Cardiac muscle cell (in vitro differentiated cells and primary cell): ENCODE data around the gene FGF4. TPM values are rescaled to one million over a fixed set of nuclear protein-coding genes. Genes with fewer than 3 reads are reported as not detected.

Source experiments
- DNase-seq, 2 donors: peaks; one replicate each; pipeline versions ENCODE4 v3.0.0 to v3.0.0-alpha.2; 2010 to 2017; ENCODE audit warnings: low read depth in 1 of 2, low spot score in 1 of 2
- H3K27ac ChIP-seq: fragments of 200-600 bp; sonication (generic); 2 replicates; pipeline ENCODE4 v1.5.1; 2016
- H3K27me3 ChIP-seq: fragments of 200-600 bp; sonication (generic); 2 replicates; pipeline ENCODE4 v1.6.0; 2016; ENCODE audit warnings: control low read depth
- H3K36me3 ChIP-seq: fragments of 200-600 bp; sonication (generic); 2 replicates; pipeline ENCODE4 v1.5.1; 2016; ENCODE audit warnings: control low read depth
- H3K4me1 ChIP-seq: fragments of 200-600 bp; sonication (generic); 2 replicates; pipeline ENCODE4 v1.8.1; 2017; ENCODE audit warnings: low read depth, mild to moderate bottlenecking, mixed run types
- H3K4me3 ChIP-seq: fragments of 200-600 bp; sonication (generic); 2 replicates; pipeline ENCODE4 v1.5.1; 2016; ENCODE audit warnings: mild to moderate bottlenecking
- H3K9me3 ChIP-seq: fragments of 200-600 bp; sonication (generic); 2 replicates; pipeline ENCODE4 v1.5.1; 2017; ENCODE audit warnings: low read depth, mild to moderate bottlenecking, control low read depth
- polyA plus RNA-seq: library from polyadenylated mRNA; unstranded; fragments of >200 nt; fragmentation: Nextera tagmentation; extraction: Ambion mirVana; gene quantifications from 2 replicates; pipeline ENCODE4 v1.2.1, GENCODE V29; 2016
- total RNA-seq: library from RNA; depleted of rRNA; stranded (reverse); fragments of >200 nt; gene quantifications from 2 replicates; pipeline ENCODE4 v1.2.3, GENCODE V29; 2016
- TF ChIP-seq, protein P1 (sequence below): IDR thresholded peaks from 2 replicates; pipeline ENCODE4 v1.5.1; 2012; ENCODE audit warnings: low read depth, mild to moderate bottlenecking, low read length

The FGF4 gene
- total and polyA plus RNA-seq, 2 experiments from 2014 or later, result not detected

DNA sequence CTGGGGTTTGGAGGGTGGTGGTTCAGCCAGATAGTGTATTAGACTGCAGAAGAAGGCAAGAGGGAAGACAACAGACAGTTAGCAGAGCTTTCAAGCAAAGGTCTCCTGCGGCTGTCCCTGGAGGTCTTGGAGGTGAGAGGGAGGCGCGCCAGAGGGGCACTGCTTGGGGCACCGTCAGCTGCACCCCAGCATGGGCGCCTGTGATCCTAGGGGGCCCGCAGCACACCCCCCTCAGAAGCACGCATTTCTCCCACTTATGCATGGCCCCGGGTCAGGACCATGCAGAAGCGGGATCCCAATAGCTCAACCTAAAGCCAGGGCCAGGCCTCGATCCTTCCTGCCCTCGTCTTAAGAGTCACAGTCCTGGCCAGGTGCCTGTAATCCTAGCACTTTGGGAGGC, 26.5 kb downstream of the FGF4 start:
- no peak for DNase-seq
- TF ChIP-seq, protein P1, sequence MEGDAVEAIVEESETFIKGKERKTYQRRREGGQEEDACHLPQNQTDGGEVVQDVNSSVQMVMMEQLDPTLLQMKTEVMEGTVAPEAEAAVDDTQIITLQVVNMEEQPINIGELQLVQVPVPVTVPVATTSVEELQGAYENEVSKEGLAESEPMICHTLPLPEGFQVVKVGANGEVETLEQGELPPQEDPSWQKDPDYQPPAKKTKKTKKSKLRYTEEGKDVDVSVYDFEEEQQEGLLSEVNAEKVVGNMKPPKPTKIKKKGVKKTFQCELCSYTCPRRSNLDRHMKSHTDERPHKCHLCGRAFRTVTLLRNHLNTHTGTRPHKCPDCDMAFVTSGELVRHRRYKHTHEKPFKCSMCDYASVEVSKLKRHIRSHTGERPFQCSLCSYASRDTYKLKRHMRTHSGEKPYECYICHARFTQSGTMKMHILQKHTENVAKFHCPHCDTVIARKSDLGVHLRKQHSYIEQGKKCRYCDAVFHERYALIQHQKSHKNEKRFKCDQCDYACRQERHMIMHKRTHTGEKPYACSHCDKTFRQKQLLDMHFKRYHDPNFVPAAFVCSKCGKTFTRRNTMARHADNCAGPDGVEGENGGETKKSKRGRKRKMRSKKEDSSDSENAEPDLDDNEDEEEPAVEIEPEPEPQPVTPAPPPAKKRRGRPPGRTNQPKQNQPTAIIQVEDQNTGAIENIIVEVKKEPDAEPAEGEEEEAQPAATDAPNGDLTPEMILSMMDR, result no peak

GRCh38 chr11:69746752-69747742, 28.1 kb downstream of the FGF4 start:
- no peak overlapping the region for H3K4me3 ChIP-seq
- DNase-seq, result peak; percentile 22 to 38

More for the DNA sequence above, 26.5 kb downstream of the FGF4 start:
- Histone ChIP-seq H3K36me3 (no peaks in the 10 kb centered on the region), H3K9me3 (no peaks in the 10 kb centered on the region), H3K27ac (no peak overlapping the region), H3K27me3 (no peaks in the 10 kb centered on the region), H3K4me1 (no peaks in the 10 kb centered on the region), H3K4me3 (no peak overlapping the region)

GRCh38 chr11:69746140-69746539, 29.0 kb downstream of the FGF4 start:
- Histone ChIP-seq H3K4me3 (no peak overlapping the region), H3K9me3 (no peaks in the 10 kb centered on the region), H3K36me3 (no peaks in the 10 kb centered on the region), H3K4me1 (no peaks in the 10 kb centered on the region), H3K27me3 (no peaks in the 10 kb centered on the region), H3K27ac (no peak overlapping the region)
- DNase-seq, result no peak
- TF ChIP-seq, protein P1, result no peak

More at GRCh38 chr11:69746752-69747742, 28.1 kb downstream of the FGF4 start:
- TF ChIP-seq, protein P1, result no peak
- H3K4me1 ChIP-seq, result no peaks in the 10 kb centered on the region
- no peak overlapping the region for H3K27ac ChIP-seq
- no peaks in the 10 kb centered on the region for H3K36me3 ChIP-seq
- H3K27me3 ChIP-seq, result no peaks in the 10 kb centered on the region
- H3K9me3 ChIP-seq, result no peaks in the 10 kb centered on the region

DNA sequence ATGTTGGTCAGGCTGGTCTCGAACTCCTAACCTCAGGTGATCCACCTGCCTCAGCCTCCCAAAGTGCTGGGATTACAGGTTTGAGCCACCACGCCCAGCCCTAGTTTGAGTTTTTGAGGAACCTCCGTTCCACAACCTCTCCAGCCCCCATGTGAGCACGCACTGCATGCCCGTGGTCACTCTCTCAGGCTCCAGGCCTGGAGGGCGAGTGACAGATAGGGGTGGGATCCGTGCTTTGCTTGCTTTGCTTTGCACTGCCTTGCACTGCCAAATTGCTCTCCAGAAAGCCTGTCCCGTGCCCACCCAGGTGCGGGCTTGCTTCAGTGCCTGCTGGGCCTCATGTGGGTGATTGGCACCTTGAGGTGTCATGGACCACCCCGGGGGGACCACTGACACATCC, 29.9 kb downstream of the FGF4 start:
- Histone ChIP-seq H3K9me3 (no peaks in the 10 kb centered on the region), H3K4me1 (no peaks in the 10 kb centered on the region), H3K36me3 (no peaks in the 10 kb centered on the region), H3K4me3 (no peak overlapping the region), H3K27ac (no peak overlapping the region), H3K27me3 (no peaks in the 10 kb centered on the region)
- TF ChIP-seq, protein P1, result no peak
- DNase-seq, result no peak

DNA sequence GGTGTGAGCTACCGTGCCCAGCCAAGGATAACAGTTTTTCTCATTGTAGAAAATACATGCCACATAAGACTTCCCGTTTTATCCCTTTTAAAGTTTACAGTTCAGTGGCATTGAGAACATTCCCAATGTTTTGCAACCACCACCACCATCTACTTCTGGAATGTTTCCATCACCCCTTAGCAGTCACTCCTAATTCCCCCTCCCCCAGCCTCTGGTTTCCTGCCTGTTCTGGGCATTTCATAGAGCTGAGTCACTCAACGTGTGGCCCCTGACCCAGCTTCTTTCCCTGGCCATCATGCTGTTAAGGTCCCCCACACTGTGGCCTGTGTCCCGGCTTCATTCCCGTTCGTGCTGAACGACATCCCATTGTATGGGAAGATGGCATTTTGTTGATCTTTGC, 30.7 kb downstream of the FGF4 start:
- TF ChIP-seq, protein P1, result no peak
- Histone ChIP-seq H3K36me3 (no peaks in the 10 kb centered on the region), H3K27me3 (no peaks in the 10 kb centered on the region), H3K27ac (no peak overlapping the region), H3K9me3 (no peaks in the 10 kb centered on the region), H3K4me3 (no peak overlapping the region), H3K4me1 (no peaks in the 10 kb centered on the region)
- DNase-seq, result peak in 1 of 2 donors; percentile 92
